Stromal cell of bone marrow (primary cell): ENCODE data around the gene ADGRF1.
A peak's percentile ranks its signal among the peaks of the same experiment; 100 is the strongest.
"Not testable (repeated sequence)": the region's sequence is repeated elsewhere in the genome, so short reads cannot be mapped to it uniquely, and the experiment has no call there.

Experiments used
- DNase-seq: peaks from one replicate; pipeline ENCODE4 v3.0.0-alpha.2; 2012; ENCODE audit warnings: low read depth

Gene ADGRF1

GRCh38 chr6:47022191-47022590, 19.9 kb downstream of the ADGRF1 start:
- no peak for DNase-seq

GRCh38 chr6:47019941-47020340, 22.2 kb downstream of the ADGRF1 start:
- DNase-seq, result no peak

GRCh38 chr6:47016909-47017308, 25.2 kb downstream of the ADGRF1 start:
- no peak for DNase-seq

GRCh38 chr6:47016261-47016660, 25.9 kb downstream of the ADGRF1 start:
- no peak for DNase-seq

- no peak for DNase-seq
Observed at GRCh38 chr6:47014401-47014800, 27.7 kb downstream of the ADGRF1 start.

- DNase-seq, result no peak
Observed at GRCh38 chr6:47009583-47009982, 32.5 kb downstream of the ADGRF1 start.

- no peak for DNase-seq
Observed at GRCh38 chr6:47008397-47008763, 33.8 kb downstream of the ADGRF1 start.

GRCh38 chr6:47007657-47008396, 34.3 kb downstream of the ADGRF1 start:
- DNase-seq, result no peak

- no peak for DNase-seq
Observed at GRCh38 chr6:47005486-47005885, 36.6 kb downstream of the ADGRF1 start.

- DNase-seq, result no peak
Observed at GRCh38 chr6:47004463-47004862, 37.7 kb downstream of the ADGRF1 start.

- no peak for DNase-seq
Observed at GRCh38 chr6:47000842-47001241, 41.3 kb downstream of the ADGRF1 start.

GRCh38 chr6:46998436-46999017, 43.6 kb downstream of the ADGRF1 start:
- DNase-seq, result no peak

GRCh38 chr6:46997646-46998045, 44.5 kb downstream of the ADGRF1 start:
- DNase-seq, result no peak

GRCh38 chr6:46996860-46997641, 45.1 kb downstream of the ADGRF1 start:
- DNase-seq, result no peak

GRCh38 chr6:46994933-46995332, 47.2 kb downstream of the ADGRF1 start:
- no peak for DNase-seq

GRCh38 chr6:46993846-46994245, 48.3 kb downstream of the ADGRF1 start:
- peak; percentile 54 for DNase-seq

- not testable (repeated sequence) for DNase-seq
Observed at GRCh38 chr6:46992391-46992790, 49.7 kb downstream of the ADGRF1 start.

GRCh38 chr6:46990818-46991510, 51.2 kb downstream of the ADGRF1 start:
- peak; percentile 34 for DNase-seq

GRCh38 chr6:46990031-46990644, 52.0 kb downstream of the ADGRF1 start:
- no peak for DNase-seq

GRCh38 chr6:46989398-46989797, 52.7 kb downstream of the ADGRF1 start:
- no peak for DNase-seq

- peak; percentile 15 for DNase-seq
Observed at GRCh38 chr6:46985943-46986342, 56.2 kb downstream of the ADGRF1 start.

GRCh38 chr6:46983007-46983411, 59.1 kb downstream of the ADGRF1 start:
- DNase-seq, result no peak
